Thoracic aorta (tissue), 2 donors: ENCODE measurements around the gene GPC6. TPM values are rescaled to one million over a fixed set of nuclear protein-coding genes. Genes with fewer than 3 reads are reported as not detected.

Source experiments
- ATAC-seq: fragments of 150-250 bp; one replicate; pipeline ENCODE4 v1.8.0; 2017; ENCODE audit warnings: low read depth; ENCODE audit not compliant: insufficient number of reproducible peaks, low FRiP score
- DNase-seq: peaks from one replicate; pipeline ENCODE4 v3.0.0-alpha.2; 2020; ENCODE audit warnings: low spot score
- H3K27ac ChIP-seq, 2 donors: fragments of 200-600 bp; sonication (generic); 1 replicate in 1 of 2; 2 replicates in 1 of 2; pipeline ENCODE4 v1.5.1; 2016; ENCODE audit warnings: mild to moderate bottlenecking in 2 of 2, moderate library complexity in 2 of 2
- H3K27me3 ChIP-seq: fragments of 200-600 bp; sonication (generic); replicated peaks from 2 replicates; pipeline ENCODE4 v1.6.0; 2016; ENCODE audit warnings: mild to moderate bottlenecking; ENCODE audit not compliant: insufficient read depth
- H3K36me3 ChIP-seq: fragments of 200-600 bp; sonication (generic); one replicate; pipeline ENCODE4 v1.5.1; 2016
- H3K4me1 ChIP-seq, 2 donors: fragments of 200-600 bp; sonication (generic); 1 replicate in 1 of 2; 2 replicates in 1 of 2; pipeline versions ENCODE4 v1.5.1 to v1.6.0; 2016; ENCODE audit warnings: low read depth in 2 of 2, mild to moderate bottlenecking in 1 of 2; ENCODE audit not compliant: control insufficient read depth in 1 of 2
- H3K4me3 ChIP-seq: fragments of 200-600 bp; sonication (generic); 2 replicates; pipeline ENCODE4 v1.5.1; 2016; ENCODE audit warnings: mild to moderate bottlenecking
- H3K9me3 ChIP-seq: fragments of 200-600 bp; sonication (generic); 2 replicates; pipeline ENCODE4 v1.5.1; 2016
- CTCF ChIP-seq: fragments of 200-600 bp; sonication (generic); IDR thresholded peaks from one replicate; pipeline ENCODE4 v1.5.1; 2019; ENCODE audit warnings: antibody characterized with exemption
- total RNA-seq, 2 donors: library from RNA; depleted of rRNA; stranded (reverse); fragments of >200 nt; gene quantifications; one replicate each; pipeline versions ENCODE4 v1.1.0 to v1.2.3, GENCODE V29; 2016

Gene GPC6
- total RNA-seq, 2 donors from 2014 or later, result 34.9 to 56.4 TPM

- Histone ChIP-seq H3K36me3 (no peaks in the 10 kb centered on the region), H3K4me3 (no peak overlapping the region), H3K27me3 (no peaks in the 10 kb centered on the region), H3K4me1 (peaks cover 0 to 2% of the 10 kb centered on the region in 2 donors), H3K9me3 (no peaks in the 10 kb centered on the region), H3K27ac (no peak overlapping the region)
- ATAC-seq, result no peak
- no peak for DNase-seq
- no peak for TF ChIP-seq CTCF
Measured at GRCh38 chr13:93539914-93540313, 313.3 kb downstream of the GPC6 start.

GRCh38 chr13:93547886-93548285, 321.3 kb downstream of the GPC6 start:
- H3K27ac ChIP-seq, result no peak overlapping the region
- no peak for ATAC-seq

GRCh38 chr13:93549326-93550005, 322.9 kb downstream of the GPC6 start:
- no peaks in the 10 kb centered on the region for H3K9me3 ChIP-seq
- no peaks in the 10 kb centered on the region for H3K36me3 ChIP-seq
- no peak for DNase-seq
- no peak overlapping the region for H3K27ac ChIP-seq
- H3K4me1 ChIP-seq, result peaks cover 8 to 27% of the 10 kb centered on the region in 2 donors
- H3K4me3 ChIP-seq, result no peak overlapping the region
- ATAC-seq, result no peak
- no peaks in the 10 kb centered on the region for H3K27me3 ChIP-seq
- TF ChIP-seq CTCF, result no peak

More at GRCh38 chr13:93547886-93548285, 321.3 kb downstream of the GPC6 start:
- H3K36me3 ChIP-seq, result no peaks in the 10 kb centered on the region
- H3K9me3 ChIP-seq, result no peaks in the 10 kb centered on the region
- TF ChIP-seq CTCF, result no peak
- DNase-seq, result no peak
- no peaks in the 10 kb centered on the region for H3K27me3 ChIP-seq
- peaks cover 8 to 19% of the 10 kb centered on the region in 2 donors for H3K4me1 ChIP-seq
- H3K4me3 ChIP-seq, result no peak overlapping the region

GRCh38 chr13:93550236-93550635, 323.6 kb downstream of the GPC6 start:
- Histone ChIP-seq H3K4me3 (no peak overlapping the region), H3K27ac (no peak overlapping the region), H3K9me3 (no peaks in the 10 kb centered on the region), H3K27me3 (no peaks in the 10 kb centered on the region), H3K36me3 (no peaks in the 10 kb centered on the region), H3K4me1 (peaks cover 12 to 34% of the 10 kb centered on the region in 2 donors)
- TF ChIP-seq CTCF, result no peak
- ATAC-seq, result no peak
- DNase-seq, result no peak

- H3K4me3 ChIP-seq, result no peak overlapping the region
- no peak for DNase-seq
- H3K27me3 ChIP-seq, result no peaks in the 10 kb centered on the region
Measured at GRCh38 chr13:93552596-93552995, 326.0 kb downstream of the GPC6 start.

More at GRCh38 chr13:93552596-93552995, 326.0 kb downstream of the GPC6 start:
- ATAC-seq, result no peak
- no peak for TF ChIP-seq CTCF
- no peak overlapping the region for H3K27ac ChIP-seq
- H3K9me3 ChIP-seq, result no peaks in the 10 kb centered on the region
- no peaks in the 10 kb centered on the region for H3K36me3 ChIP-seq
- peaks cover 12 to 36% of the 10 kb centered on the region in 2 donors for H3K4me1 ChIP-seq
